Stimulated activated CD4-positive, alpha-beta T cell treated with anti-CD3 and anti-CD28 coated beads, Interleukin-1b, Interleukin-23, amount 100 ng/mL, for 4 hours (primary cell): Measurements from ENCODE around the gene AP3B2.

Experiments
- DNase-seq, 2 donors: peaks; one replicate each; pipeline ENCODE4 v3.0.0-alpha.2; 2020; ENCODE audit warnings: low read depth in 2 of 2

Gene AP3B2

DNA sequence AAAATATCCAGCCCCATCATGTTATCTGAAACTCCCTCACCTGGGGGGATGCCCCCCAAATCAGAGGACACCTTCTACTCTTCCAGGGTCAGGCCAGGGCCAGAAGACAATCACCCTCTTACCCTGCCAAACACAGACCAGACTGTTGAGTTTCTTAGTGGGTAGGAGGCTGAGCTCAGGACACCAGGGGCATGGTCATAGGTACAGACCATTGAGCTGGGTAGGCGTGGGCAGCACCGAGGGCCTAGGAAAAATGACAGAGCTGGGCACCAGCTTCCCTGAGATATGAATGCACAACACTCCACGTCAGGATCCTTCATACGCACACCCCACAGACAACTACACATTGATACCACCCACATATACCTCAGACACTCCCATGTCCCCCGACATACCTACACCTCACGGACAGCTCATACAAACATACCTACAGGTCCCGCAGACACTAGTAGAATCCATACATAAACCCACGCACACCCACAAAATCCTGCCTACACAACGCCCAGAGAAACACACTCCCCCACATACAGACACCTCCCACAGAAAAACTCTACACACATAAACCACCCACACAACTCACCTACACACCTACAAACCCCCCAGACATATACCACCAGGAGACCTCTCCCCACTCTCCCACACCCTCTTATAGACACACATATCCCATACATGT is 11.8 kb downstream of the AP3B2 start:
- no peak for DNase-seq

DNA sequence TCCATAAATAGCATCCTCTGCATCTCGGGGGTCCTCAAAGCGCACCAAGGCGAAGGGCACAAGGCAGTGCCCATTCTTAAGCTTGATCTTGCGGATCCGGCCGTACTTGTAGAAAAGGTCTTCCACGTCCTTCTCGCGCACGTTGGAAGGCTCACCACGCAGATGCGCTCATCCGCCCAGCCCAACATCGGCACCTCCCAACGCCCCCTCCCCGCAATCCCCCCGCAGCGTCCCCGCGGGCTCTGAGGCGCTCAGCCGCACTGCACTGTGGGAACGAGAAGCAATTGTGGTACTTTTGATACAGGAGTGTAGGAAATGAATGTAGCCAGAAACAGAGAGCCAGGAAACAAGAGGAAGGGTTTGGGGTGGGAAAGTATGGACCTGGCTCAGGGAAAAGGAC is 17.5 kb downstream of the AP3B2 start:
- no peak for DNase-seq

DNA sequence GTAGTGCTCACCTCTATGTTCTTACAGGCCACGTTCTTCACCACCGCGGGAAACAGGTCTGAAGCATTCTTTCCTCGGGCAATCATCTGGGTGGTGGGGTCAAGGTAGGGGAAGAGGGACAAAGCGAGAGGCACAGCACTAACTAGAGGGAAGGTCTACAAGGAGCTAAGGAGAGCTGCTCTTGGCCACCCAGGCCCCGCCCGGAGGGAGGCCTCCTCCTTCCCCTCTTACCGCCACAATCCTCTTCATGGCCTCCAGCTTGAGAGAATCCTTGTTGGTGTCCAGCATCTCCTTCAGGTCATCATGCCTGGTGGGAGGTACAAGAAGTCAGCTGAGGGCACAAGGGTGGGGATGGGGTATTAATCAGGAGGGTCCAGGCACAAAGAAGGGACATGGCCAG is 20.5 kb downstream of the AP3B2 start:
- no peak for DNase-seq

DNA sequence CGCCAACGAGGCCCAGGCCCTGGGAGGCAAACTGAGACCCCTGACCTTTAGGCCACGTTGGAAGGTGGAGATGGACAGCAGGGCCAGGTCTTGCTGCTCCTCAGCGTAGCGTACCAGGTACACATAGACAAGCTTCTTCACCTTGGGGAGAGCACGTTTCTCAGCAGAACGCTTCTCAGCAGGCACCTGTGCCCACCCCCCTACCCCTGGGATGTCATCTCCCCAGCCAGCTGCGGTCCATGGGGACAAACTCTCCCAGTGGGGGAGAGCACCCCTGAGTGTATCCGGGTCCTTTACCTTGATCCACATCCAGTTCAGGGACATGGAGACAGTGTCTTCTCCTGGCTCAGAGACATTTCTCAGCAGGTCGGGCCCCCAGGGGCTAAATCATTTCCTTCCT is 21.0 kb downstream of the AP3B2 start:
- DNase-seq: no peak

DNA sequence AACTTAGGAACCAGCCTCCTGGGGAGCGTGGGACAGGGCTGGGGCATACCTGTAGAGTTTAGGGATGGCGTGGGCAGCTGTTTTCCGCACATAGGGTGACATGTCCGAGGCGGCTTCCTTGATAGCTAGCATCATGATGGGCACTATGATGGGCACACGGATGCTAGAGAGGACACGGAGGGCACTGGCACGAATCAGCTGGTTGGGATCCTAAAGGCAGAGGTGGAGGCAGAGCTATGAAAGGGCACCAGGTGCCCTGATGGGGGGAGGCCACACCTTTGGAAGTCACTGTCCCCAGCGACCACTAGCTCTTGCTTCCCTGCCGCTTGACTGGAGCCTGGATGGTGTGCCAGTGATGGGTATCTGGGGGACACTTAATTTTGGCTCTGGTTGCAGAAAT is 28.3 kb downstream of the AP3B2 start:
- no peak for DNase-seq

DNA sequence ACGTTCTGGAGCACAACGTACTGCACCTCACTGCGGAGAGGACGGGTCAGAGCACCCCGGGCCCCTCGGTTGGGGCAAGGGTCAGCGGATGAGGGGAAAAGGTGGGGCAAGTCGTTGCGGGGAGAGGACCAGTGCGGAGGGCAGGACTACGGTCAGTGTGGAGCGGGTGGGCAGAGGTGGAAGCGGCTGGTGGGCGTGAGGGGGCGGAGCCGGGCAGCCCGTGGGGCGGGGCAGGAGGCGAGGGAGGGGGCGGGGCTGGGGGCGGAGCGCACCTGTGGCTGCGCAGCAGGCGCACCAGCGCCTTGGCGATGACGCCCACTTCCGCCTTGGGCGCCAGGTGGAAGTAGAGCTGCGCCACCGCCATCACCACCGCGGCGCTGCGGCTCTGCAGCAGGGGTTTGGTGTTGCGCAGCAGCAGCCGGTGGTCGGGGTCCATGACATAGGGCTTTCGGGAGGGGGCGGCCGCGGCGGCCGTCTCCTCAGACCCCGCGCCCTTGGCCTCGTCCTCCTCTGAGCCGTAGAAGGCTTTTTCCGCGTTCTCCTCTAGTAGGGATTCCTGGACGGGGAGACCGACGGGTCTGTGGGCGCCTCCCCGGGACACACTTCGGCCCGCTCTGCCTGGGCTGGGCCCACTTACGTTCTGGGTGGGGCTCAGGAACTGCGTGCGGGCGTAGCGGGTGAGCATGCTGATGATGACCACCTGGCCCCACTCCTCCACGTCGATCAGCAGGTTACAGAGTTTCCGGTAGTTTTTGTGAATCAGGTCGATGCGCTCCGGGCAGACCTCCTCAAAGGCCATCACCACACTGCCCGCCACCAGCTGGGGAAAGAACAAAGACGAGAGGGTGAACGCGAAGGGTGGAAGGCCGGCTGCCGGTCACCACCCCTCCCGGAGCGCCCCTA is 29.2 kb downstream of the AP3B2 start:
- peak; percentile 73 for DNase-seq

DNA sequence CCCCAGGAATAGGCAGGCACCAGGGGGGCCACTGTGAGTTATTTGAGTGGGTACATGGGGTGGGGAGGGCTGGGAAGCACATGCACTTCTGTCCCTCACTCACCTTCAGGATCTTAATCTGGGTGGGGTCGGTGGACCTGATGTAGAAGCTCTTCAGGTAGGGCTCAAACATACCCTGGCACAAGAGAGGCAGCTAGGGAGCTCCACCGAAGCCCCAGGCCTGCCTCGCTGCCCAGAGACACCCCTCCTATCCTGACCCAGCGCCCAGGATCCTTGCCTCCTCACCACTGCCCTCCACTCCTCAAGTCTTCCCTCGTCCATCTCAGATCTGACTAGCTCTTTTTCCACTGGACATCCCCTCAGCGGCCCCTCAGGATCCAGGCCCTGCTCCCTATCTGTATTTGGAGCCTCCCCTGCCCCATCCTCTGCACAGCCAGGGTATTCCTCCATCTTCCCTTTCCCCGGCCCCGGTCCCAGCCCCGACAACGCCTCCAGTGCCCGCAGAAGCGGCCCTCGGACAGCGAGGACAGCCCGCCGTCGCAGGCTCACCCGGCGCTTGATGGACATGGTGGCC is 30.0 kb downstream of the AP3B2 start:
- DNase-seq: no peak

DNA sequence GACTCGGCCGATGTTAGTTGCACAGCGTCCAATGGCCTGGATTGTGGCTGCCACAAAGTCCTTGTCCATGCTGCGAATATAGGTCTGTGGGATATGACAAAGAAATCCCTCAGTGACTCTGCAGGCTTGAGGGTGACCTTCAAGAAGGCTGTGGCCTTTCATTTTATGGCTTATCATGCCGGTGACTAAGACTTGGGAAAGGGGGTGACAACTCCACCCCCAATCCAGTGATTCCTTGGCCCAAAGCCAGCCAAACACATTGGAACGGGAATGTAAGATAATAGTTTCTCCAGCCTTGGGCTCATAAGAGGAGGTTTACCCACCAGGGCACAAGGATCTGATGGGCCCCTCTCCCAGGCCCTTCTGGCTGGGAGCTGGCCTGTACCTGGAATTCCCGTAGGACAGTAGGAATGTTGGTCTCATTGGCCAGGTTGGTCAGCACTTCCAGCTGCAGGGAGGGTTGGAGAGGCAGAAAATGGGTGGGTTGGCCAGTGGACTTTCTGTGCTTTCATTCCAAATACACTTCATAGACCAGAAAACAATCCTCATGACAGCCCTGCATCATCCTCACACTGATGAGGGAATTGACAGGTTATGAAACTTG is 31.9 kb downstream of the AP3B2 start:
- DNase-seq: no peak

DNA sequence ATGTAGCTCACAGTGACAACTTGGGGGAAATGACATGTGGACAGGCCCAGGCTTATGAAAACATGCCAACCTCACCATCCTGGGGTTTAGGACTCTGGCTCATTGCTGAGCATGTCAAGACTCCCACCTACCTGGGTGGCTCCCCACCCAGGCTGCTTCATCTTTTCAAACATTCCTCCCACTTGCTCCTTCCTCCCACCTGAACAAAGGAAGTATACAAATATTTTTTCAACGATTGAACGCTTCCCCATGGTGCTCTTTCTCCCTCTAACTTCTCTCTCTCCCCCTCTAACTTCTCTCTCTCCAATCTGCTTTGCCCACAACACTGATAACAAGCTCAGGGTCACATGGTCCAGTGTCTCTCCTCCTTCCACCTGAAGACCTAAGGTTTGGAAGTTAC is 34.8 kb downstream of the AP3B2 start:
- no peak for DNase-seq

DNA sequence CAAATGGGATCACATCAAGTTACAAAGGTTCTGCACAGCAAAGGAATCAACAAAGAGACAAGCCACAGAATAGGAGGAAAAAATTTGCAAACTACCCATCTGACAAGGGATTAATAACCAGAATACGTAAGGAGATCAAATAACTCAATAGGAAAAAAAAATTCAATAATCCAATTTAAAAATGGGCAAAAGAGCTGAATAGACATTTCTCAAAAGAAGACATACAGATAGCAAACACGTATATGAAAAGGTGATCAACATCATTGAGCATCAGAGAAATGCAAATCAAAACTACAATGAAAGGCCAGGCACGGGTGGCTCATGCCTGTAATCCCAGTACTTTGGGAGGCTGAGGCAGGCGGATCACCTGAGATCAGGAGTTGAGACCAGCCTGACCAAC is 39.0 kb downstream of the AP3B2 start:
- DNase-seq: no peak

DNA sequence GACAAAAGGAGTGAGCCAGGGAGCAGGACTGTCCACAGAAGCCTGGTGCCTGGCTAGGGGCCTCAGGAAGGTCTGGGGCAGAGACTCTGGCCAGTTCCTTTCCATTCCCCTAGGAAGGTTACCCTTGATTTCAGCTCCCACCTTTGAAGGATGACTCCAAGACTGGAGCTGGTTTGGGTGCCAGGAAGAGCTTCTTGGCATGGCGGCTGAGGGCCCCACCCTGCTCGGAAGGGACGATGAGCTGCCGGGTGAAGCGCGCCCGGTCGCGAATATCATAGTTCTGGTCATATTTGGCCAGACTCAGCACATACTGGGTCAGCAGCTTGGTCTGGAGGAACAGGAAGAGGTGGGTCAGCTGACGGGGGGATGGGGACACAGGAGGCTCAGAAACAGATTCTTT is 43.1 kb downstream of the AP3B2 start:
- no peak for DNase-seq

DNA sequence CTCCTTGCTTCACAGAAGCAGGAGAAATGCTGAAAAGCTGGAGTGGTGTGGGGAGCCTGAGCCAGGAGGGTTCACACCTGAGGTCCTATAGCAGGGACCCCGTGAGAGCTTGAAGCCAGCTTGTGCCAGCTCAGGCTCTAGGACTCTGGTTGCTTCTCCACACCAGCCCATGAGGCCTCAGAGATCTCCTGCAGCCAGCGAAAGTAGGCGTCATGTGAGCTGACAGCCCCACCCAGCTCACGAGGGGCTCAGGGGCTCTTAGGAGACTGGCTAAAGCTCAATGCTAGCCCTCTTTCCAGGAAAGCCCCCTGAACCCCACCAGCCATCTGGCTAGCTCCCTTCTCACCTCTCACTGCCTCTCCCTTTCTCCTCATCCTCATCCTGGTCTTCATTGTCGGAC is 45.7 kb downstream of the AP3B2 start:
- DNase-seq: no peak

DNA sequence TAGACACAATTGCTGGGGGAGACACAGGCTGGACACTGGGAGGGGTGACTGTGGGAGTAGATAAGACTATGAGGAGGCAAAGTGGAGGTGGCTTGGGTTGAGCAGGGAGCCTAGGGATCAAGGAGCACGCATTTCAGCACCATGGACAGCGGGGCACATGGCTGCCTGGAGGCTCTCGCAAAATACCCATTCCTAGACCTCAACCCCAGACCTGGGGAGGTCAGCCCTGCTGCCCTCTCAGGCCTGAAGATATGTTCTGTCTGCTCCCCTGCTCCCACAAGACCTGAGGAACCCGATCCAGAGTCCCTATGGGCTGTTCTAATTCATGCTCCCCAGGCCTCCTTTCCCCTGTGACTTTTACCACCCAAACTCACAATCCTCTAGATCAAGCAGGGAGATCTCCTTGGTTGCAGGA is 46.5 kb downstream of the AP3B2 start:
- peak in 1 of 2 donors; percentile 32 for DNase-seq

DNA sequence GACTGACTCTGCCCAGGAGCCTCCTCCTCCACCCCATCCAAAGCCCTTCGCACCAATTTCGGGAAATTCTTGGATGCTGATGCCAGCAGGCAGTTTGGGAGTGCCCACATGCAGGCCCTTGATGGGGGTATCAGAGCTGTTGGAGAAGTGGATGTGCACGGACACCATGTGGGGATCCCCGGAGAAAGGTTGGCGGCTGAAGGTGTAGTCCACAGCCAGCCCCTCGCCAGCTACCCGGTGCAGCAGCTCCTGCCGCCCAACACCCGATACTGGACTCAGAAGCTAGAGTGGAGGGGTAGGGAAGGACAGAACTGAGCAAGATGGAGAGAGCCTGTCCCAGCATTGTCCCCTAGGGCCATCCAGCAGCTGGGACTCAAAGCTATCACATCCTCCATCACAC is 47.0 kb downstream of the AP3B2 start:
- DNase-seq: no peak

DNA sequence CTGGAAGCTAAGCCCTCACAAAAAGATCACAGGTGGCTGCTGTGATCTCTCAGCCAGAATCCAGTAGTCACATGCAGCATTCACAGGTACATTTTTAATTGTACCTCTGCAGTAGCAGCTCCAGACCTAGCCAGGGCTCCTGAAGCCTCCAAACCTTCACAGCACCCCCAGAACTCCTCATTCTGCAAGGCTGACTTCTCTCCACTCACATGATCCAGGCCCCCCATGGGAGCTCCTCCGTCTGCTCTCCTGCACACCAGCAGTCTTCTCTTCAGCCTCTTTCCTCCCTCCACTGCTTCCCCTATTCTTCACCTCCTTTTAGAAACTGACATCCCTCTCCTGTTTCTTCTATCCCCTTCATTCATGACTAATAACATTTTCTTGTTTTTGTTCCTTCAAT is 49.3 kb downstream of the AP3B2 start:
- DNase-seq: no peak

DNA sequence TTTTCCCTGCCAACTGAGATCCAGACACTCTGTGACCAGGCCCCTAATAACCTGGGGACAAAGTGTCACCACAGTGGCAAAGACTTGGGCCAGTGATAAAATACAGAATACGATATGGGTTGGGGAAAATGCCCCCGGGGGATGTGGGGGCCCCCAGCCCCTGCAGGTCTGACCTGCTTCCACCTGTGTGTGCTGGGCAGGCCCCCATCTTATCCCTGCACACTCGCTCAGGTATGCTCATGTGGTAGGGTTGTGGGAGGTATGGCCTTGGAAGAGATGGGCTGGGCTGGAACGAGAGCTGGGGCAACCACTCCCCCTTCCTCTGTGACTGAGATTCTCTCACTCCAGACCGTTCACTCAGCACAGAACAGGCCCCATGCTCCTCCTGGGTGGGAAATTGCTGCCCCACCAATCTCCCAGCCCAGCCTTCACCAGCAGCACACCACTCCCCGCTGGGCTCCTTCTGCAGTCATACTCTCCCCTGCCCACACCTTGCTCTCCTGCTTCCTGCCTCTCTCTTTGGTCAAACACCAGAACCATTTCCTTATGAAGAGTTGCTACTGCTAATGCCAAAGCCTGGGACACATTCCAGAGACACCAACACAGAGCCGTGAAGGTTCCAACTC is 52.9 kb downstream of the AP3B2 start:
- DNase-seq: no peak

DNA sequence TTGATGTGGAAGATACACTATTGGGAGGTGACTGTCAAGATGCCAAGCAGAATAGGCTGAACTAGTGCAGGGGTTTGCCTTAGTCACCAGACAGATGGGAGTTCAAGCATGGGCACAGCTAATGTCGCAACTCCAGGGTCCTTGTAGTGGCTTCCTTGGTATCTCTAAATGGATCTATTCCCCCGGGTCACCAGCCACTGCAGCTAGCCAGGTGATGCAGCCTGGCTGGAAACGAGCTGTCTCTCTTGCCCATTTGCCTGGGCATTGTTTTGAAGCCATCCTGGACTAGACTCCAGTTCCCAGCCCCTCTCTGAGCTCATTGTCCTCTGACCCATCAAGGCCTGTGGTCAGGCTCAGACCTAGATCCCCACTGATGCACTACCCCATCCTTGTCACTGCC is 54.1 kb downstream of the AP3B2 start:
- DNase-seq: no peak

DNA sequence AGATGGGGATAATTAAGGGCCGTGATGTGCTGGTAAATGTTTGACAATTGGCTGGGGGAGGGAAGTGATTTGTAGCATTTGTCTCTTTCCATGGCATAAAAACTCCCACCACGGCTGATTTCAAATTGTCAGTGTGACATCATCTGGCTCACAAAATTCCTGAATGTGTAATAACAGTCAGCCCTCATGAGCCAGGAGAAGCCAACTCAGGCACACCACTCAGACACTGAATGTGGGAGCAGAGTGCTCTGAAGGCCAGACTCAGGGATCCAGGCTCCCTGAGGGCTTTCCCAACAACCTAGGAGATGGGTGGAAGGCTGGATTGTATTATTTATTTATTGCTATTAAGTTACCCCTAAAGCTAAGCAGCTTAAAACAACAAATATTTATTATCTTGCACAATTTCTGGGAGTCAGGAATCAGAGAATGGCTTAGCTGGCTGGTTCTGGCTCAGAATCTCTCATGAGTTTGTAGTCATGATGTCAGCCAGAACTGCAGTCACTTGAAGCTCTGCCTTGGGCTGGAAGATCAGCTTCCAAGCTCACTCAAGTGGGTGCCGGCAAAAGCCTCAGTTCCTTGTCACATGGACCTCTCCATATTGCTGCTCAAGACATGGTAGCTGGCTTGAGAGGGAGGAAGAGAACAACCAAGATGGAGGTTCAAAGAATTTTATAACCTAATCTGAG is 56.0 kb downstream of the AP3B2 start:
- no peak for DNase-seq

DNA sequence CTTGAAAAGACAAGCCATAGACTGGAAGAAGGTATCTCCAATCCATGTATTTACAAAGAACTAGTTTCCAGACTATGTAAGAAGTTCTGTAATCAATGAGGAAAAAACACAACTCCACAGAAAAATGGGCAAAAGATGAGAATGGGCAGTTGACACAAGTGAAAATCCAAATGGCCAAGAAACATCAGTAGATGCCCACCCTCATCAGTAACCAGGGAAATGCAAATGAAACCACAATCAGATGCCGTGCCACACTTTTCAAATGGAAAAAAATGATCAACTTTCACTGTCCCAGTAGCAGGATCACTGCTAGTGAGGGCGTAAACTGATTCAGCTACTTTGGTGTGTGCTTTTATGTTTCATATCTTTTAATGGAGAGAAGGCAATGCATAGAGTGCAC is 58.0 kb downstream of the AP3B2 start:
- no peak for DNase-seq

DNA sequence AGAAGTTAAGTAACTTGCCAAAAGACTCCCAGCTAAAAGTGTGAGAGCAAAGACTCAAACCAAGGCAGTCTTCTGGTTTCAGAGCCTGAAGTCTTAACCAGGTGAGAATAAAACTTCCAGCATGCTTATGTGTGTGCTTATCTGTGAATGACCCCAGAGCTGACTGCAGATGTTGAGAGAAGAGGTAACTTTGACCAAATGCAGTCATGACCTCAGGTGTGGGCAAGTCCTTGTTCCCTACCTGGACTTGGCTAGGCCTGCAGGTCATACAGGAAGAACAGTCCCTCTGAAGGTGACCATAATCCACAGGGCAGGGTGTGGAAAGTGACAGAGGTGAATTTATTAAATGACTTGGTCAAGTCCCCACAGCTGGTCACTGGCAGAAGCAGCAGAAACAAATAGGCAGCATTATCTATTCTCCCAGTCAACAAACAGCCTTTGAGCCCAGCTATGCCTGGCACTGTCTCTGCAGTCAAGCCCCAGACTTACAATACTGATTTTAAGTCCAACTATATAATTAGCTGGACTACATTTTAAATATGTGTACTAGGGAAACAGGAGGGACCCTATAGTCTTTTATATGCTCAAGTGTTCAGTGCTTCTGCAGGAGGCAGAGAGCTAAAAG is 59.5 kb downstream of the AP3B2 start:
- DNase-seq: no peak
